RWPE1 (cell line): ENCODE measurements around the gene HOXD12.
A peak's percentile ranks its signal among the peaks of the same experiment; 100 is the strongest.

Experiments
- CTCF ChIA-PET: fragments of 350-600 bp; sonication (Branson Sonifier 250); formaldehyde crosslinking; extraction: SDS; loops from one replicate; lab custom pipeline; 2021; lab: Yijun Ruan, JAX
- POLR2A ChIA-PET: fragments of 400-600 bp; formaldehyde crosslinking; extraction: SDS; loops from one replicate; lab custom pipeline; 2020; ENCODE audit warnings: antibody characterized with exemption; ENCODE audit not compliant: low non-redundant PET; lab: Yijun Ruan, JAX
- DNase-seq: peaks from one replicate; pipeline ENCODE4 v3.0.0; 2012; ENCODE audit warnings: low spot score
- H3K27ac ChIP-seq: fragments of 450-650 bp; 2 replicates; pipeline ENCODE4 v1.5.1; 2017
- CTCF ChIP-seq: fragments of 450-650 bp; conservative IDR thresholded peaks from 2 replicates; pipeline ENCODE4 v1.5.1; 2017; ENCODE audit warnings: low read depth, mild to moderate bottlenecking

Gene HOXD12

GRCh38 chr2:176103194-176103593, 3.6 kb downstream of the HOXD12 start:
- no peak for DNase-seq
- POLR2A ChIA-PET: interaction anchor here (0.8 kb wide), 1 partner anchor 1121 kb away, joined by 12 read pairs; no protein-coding TSS in a partner anchor
- CTCF ChIA-PET: no interaction called here
- TF ChIP-seq CTCF: no peak
- H3K27ac ChIP-seq: peak overlapping the region; percentile 98

DNA sequence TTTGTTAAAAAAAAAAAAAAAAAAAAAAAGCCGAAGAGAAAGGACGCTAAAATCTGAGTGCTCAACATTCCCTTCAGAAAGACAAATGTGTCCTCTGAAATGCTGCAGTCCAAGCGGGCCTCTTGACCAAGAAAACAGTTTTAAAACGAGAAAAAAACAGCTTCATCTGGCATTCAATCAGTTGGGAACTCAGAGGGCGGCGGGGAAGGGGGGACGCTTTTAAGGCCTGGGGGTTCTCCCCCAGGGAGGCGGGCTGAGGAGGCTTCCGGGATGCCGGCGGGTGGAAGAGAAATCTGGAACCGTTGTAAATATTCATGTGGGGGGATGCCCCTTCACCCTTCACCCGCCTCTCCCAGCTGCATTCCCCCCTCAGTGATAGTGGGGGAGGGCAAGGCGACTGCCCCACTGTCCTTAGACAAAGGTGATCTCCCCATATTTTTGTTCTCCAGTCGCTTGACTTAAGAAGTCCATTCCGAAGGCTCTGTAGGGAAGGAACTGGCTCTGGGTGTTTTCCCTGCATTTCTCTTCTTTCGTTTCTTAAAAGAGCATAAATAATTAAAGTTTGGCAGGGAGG, 4.2 kb downstream of the HOXD12 start:
- POLR2A ChIA-PET: interaction anchor here (0.8 kb wide), 1 partner anchor 1120 kb away, joined by 12 read pairs; no protein-coding TSS in a partner anchor
- peak overlapping the region; percentile 98 for H3K27ac ChIP-seq
- no peak for TF ChIP-seq CTCF
- CTCF ChIA-PET: interaction anchor here (0.7 to 1.3 kb wide), 3 partner anchors 10 to 530 kb away, joined by 3 to 4 read pairs (median 3); no protein-coding TSS in a partner anchor
- no peak for DNase-seq

GRCh38 chr2:176104316-176105077, 4.9 kb downstream of the HOXD12 start:
- TF ChIP-seq CTCF: no peak
- POLR2A ChIA-PET: interaction anchor here (0.8 kb wide), 1 partner anchor 1120 kb away, joined by 12 read pairs; no protein-coding TSS in a partner anchor
- peak overlapping the region; percentile 98 for H3K27ac ChIP-seq
- CTCF ChIA-PET: interaction anchor here (0.7 to 1.3 kb wide), 5 partner anchors 11 to 710 kb away, joined by 3 to 5 read pairs (median 3); no protein-coding TSS in a partner anchor
- DNase-seq: no peak

DNA sequence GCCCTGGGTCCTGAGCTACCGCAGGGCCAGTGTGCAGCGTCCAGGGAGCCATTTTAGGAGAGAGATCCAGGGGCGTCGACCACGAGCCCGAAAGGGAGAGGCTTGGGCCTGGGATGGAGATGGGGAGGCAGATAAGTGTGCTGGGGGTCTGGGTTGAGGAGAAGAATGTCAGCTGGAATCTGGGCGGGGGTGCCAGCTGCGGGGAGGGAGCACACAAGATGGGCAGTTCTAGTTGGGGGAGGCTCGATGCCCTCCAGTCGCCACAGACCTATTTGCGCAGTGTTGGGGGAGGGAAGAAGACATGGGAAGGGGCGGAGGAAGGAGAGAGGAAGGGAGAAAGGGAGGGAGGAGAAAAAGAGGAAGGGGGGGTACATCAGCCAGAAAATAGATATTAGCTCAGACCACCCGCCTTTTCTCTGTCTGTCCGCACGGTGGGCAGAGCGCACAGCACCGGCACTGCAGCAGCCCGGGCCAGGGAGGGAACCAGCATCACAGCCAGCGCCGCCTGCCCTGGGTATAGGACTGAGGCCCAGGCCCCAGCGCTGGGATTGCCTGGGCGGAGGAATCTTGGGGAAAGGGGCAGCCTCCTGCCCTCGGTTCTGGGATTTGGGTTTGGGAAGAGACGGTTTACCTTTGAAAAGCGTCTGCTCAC, 5.6 kb downstream of the HOXD12 start:
- POLR2A ChIA-PET: no interaction called here
- TF ChIP-seq CTCF: no peak
- DNase-seq: no peak
- CTCF ChIA-PET: interaction anchor here (0.7 to 1.3 kb wide), 4 partner anchors 12 to 709 kb away, joined by 3 to 5 read pairs (median 4); no protein-coding TSS in a partner anchor
- H3K27ac ChIP-seq: peak overlapping the region; percentile 98

DNA sequence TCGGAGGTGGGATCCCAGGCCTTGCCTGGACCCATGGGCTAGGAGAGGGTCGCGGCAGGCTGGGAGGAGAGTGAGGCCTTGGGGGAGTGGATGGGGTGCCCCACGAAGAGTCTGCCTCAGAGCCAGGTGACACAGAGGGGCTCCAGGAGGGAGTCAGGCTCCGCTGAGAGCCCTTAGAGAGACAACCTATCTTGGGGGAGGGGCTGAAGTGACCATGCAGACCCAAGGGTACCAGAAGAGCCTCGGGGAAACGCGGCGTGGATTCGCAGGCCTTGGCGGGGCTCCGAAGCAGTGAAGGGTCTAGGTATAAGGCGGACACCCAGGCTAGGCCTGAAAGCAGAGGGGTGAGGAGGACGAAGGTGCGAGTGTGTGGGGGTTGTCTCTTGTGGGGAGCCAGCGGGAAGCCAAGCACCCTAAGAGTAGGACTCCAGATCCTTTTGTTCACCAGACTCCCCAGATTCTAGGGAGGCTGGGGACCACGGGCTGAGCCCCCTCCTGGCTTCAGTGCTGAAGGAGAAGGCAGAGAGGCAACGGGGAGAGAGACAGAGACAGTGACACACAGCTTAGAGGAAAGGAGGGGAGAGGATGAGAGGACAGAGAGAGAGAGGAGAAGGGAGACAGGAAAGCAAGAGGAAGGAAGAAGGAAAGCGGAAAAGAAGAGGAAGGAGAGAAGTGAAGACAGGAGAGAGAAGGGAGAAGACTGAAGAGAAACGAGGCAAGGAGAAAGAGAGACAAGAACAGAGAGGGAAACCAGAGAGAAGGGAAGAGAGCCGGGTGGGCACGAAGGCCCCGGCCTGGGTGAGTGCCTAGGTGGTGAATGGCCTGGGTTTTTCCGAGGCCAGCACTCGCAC, 6.4 kb downstream of the HOXD12 start:
- no peak for DNase-seq
- H3K27ac ChIP-seq: peak overlapping the region; percentile 98
- no peak for TF ChIP-seq CTCF
- CTCF ChIA-PET: interaction anchor here (0.6 kb wide), 1 partner anchor 365 kb away, joined by 3 read pairs; no protein-coding TSS in a partner anchor
- POLR2A ChIA-PET: interaction anchor here (0.6 to 1.3 kb wide), 3 partner anchors 9 to 14 kb away, joined by 3 to 4 read pairs (median 3); no protein-coding TSS in a partner anchor
